GM21423 (cell line): ENCODE results near the gene DOP1A.
A peak's percentile ranks its signal among the peaks of the same experiment; 100 is the strongest.

Experiments used
- ATAC-seq: cut with Tn5 transposase; IDR thresholded peaks from one replicate; pipeline ENCODE4 v1.9.1; 2021; ENCODE audit warnings: mild to moderate bottlenecking, moderate library complexity; ENCODE audit not compliant: unreplicated experiment

Gene DOP1A

GRCh38 chr6:83067448-83068439 is at the start of gene DOP1A:
DOP1A (plus strand) TSS chr6:83067671; CDS start chr6:83096978, 29,307 bp downstream.
- peak; percentile 82 for ATAC-seq

GRCh38 chr6:83019741-83020140 is 47.7 kb upstream of the DOP1A start:
- no peak for ATAC-seq

- ATAC-seq = no peak
These were observed 35.8 kb upstream of the DOP1A start for GRCh38 chr6:83031689-83032088.

GRCh38 chr6:83038246-83038645 is 29.2 kb upstream of the DOP1A start:
- ATAC-seq = no peak

GRCh38 chr6:83042467-83043053 is 24.9 kb upstream of the DOP1A start:
- ATAC-seq = no peak

- ATAC-seq = no peak
These were observed 23.2 kb upstream of the DOP1A start for GRCh38 chr6:83044091-83044768.

- ATAC-seq = no peak
These were observed 20.3 kb upstream of the DOP1A start for GRCh38 chr6:83047065-83047754.

- ATAC-seq = no peak
These were observed 15.9 kb upstream of the DOP1A start for GRCh38 chr6:83051377-83052172.

GRCh38 chr6:83053678-83054077 is 13.8 kb upstream of the DOP1A start:
- ATAC-seq = no peak

- ATAC-seq = no peak
These were observed 12.0 kb upstream of the DOP1A start for GRCh38 chr6:83055366-83055964.

GRCh38 chr6:83057705-83058321 is 9.7 kb upstream of the DOP1A start:
- peak; percentile 82 for ATAC-seq

GRCh38 chr6:83061190-83061589 is 6.3 kb upstream of the DOP1A start:
- ATAC-seq = no peak

- ATAC-seq = no peak
These were observed 5.2 kb upstream of the DOP1A start for GRCh38 chr6:83062225-83062624.

GRCh38 chr6:83065511-83066192 is 1.8 kb upstream of the DOP1A start, which contains the start of gene UBE3D:
UBE3D (minus strand) TSS chr6:83065841; CDS start chr6:83065718, 123 bp downstream.
- peak; percentile 63 for ATAC-seq

- ATAC-seq = no peak
These were observed 1.1 kb downstream of the DOP1A start for GRCh38 chr6:83068616-83069015.

- no peak for ATAC-seq
These were observed 2.2 kb downstream of the DOP1A start for GRCh38 chr6:83069633-83070032.

- ATAC-seq = peak; percentile 50
These were observed 3.6 kb downstream of the DOP1A start for GRCh38 chr6:83071023-83071422.

- ATAC-seq = no peak
These were observed 4.2 kb downstream of the DOP1A start for GRCh38 chr6:83071707-83072106.

- no peak for ATAC-seq
These were observed 5.3 kb downstream of the DOP1A start for GRCh38 chr6:83072726-83073125.
